Spinal cord (tissue), 10 donors: ENCODE measurements around the gene UTP11. TPM values are rescaled to one million over a fixed set of nuclear protein-coding genes. Genes with fewer than 3 reads are reported as not detected.

Experiments used
- DNase-seq, 6 donors: peaks; one replicate each; pipeline versions ENCODE4 v3.0.0 to v3.0.0-alpha.2; 2013 to 2015; ENCODE audit warnings: low spot score in 6 of 6, low read depth in 4 of 6
- H3K27ac ChIP-seq: one replicate; pipeline ENCODE4 v1.5.1; 2013; ENCODE audit warnings: low read depth, low read length, control low read depth
- H3K27me3 ChIP-seq: one replicate; pipeline ENCODE4 v1.6.1; 2013; ENCODE audit warnings: low read length; ENCODE audit not compliant: control insufficient read depth, insufficient read depth
- H3K36me3 ChIP-seq: one replicate; pipeline ENCODE4 v1.6.1; 2013; ENCODE audit warnings: low read length; ENCODE audit not compliant: control insufficient read depth, insufficient read depth
- H3K4me1 ChIP-seq: one replicate; pipeline ENCODE4 v1.6.1; 2013; ENCODE audit warnings: low read length; ENCODE audit not compliant: control insufficient read depth, insufficient read depth
- H3K4me3 ChIP-seq: one replicate; pipeline ENCODE4 v1.5.1; 2013; ENCODE audit warnings: low read depth, low read length, control low read depth
- H3K9me3 ChIP-seq: one replicate; pipeline ENCODE4 v1.6.1; 2013; ENCODE audit warnings: low read length; ENCODE audit not compliant: control insufficient read depth, insufficient read depth
- WGBS: methylation state at CpG from one replicate; pipeline ENCODE4 v1.1.5; 2013; ENCODE audit warnings: missing lambda C conversion rate; ENCODE audit not compliant: insufficient coverage; 5-methylcytosine and 5-hydroxymethylcytosine counted together
- polyA plus RNA-seq, 2 donors: library from polyadenylated mRNA; unstranded; fragments of 120-200 nt; gene quantifications; one replicate each; pipeline ENCODE4 v1.2.1, GENCODE V29; 2013; ENCODE audit not compliant: insufficient read length in 2 of 2
- total RNA-seq, 2 donors: library from RNA; depleted of rRNA in 1 of 2; stranded (reverse); fragments of 120-200 nt in 1 of 2; fragments of >200 nt in 1 of 2; gene quantifications; one replicate each; pipeline versions ENCODE4 v1.2.3 to v1.2.4, GENCODE V29; 2013 to 2014
- donor health status: healthy.

UTP11 gene
- total and polyA plus RNA-seq, 4 donors, result 30.6 to 46.6 (median 41.6) TPM

DNA sequence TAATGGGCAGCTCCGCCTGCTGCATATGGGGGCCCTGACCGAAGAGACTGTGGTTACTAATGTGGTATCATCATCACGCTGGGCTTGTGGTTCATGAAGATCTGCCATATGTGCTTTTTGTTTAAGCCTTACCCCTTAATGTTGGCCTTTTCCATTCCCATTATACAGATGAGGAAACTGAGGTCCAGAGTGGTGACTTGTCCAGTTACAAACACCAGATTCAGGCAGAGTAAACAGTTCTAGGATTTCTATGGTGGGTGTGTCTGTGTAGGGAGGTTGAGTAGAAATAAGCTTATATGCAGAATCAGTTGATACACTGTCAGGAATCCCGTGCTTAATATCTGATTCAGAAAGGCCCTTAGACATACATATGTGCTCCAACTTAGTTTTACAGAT is 691 bp downstream of the UTP11 start:
- peaks cover 20% of the 10 kb centered on the region for H3K4me1 ChIP-seq
- 5% methylated on average over 2 of the region's 4 CpGs for WGBS
- peak overlapping the region; percentile 83 for H3K4me3 ChIP-seq
- H3K9me3 ChIP-seq, result no peaks in the 10 kb centered on the region
- no peaks in the 10 kb centered on the region for H3K27me3 ChIP-seq
- peaks cover 8% of the 10 kb centered on the region for H3K36me3 ChIP-seq
- H3K27ac ChIP-seq, result peak overlapping the region; percentile 94
- no peak for DNase-seq

GRCh38 chr1:38014171-38014570 is 1.6 kb downstream of the UTP11 start:
- H3K27me3 ChIP-seq, result no peaks in the 10 kb centered on the region
- H3K9me3 ChIP-seq, result no peaks in the 10 kb centered on the region
- no peak for DNase-seq
- peaks cover 8% of the 10 kb centered on the region for H3K36me3 ChIP-seq
- H3K4me3 ChIP-seq, result no peak overlapping the region
- WGBS, result no CpG with 5 or more reads among the region's 4 CpGs
- H3K27ac ChIP-seq, result no peak overlapping the region
- peaks cover 20% of the 10 kb centered on the region for H3K4me1 ChIP-seq

- Histone ChIP-seq H3K27ac (no peak overlapping the region), H3K4me3 (no peak overlapping the region)
Measured at GRCh38 chr1:38014724-38015424, 2.3 kb downstream of the UTP11 start.

DNA sequence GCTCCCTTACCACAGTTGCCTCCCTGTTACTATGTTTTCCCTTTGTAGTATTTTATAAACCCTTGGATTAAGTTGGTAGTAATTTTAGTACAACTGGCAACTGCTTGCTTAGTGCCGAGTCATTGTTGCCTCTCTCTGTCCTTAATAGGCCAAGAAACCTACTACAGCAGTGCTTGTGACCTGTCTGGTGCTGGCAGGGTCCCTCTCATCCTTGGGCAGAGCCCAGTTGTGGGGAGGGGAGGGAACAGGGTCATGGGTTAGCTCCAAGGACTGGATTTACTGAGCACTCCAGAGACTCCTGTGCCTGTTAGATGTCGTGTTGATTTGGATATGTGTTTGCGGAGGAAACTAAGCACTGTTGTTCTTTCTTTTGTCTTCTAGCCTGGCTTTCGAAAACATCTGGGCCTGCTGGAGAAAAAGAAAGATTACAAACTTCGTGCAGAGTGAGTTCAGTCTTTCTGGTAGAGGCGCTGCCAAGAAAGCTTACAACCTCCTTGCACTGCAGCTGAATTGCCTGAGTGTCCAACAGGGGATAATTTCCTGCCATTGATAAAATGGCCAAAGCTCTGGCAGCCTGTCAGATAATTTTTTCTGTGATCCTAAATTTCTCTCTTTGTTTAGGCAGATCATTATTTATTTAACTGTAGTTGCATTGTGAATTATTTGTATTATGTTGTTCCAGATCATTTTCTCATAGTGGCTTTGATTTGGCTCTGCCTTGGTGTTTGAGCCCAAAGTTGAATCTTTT is 3.6 kb downstream of the UTP11 start:
- peak overlapping the region; percentile 85 for H3K27ac ChIP-seq
- DNase-seq, result peak in 1 of 6 donors; percentile 55

More at GRCh38 chr1:38014724-38015424, 2.3 kb downstream of the UTP11 start:
- no peak for DNase-seq
- peaks cover 20% of the 10 kb centered on the region for H3K4me1 ChIP-seq
- peaks cover 13% of the 10 kb centered on the region for H3K36me3 ChIP-seq
- H3K27me3 ChIP-seq, result no peaks in the 10 kb centered on the region
- H3K9me3 ChIP-seq, result no peaks in the 10 kb centered on the region
- 93% methylated on average over 5 of the region's 11 CpGs for WGBS

GRCh38 chr1:38018864-38019343 is 6.4 kb downstream of the UTP11 start:
- peaks cover 27% of the 10 kb centered on the region for H3K36me3 ChIP-seq
- 77% methylated on average over 5 of the region's 6 CpGs for WGBS
- peaks cover 9% of the 10 kb centered on the region for H3K4me1 ChIP-seq
- no peaks in the 10 kb centered on the region for H3K9me3 ChIP-seq
- DNase-seq, result peak in 1 of 6 donors; percentile 66
- no peak overlapping the region for H3K4me3 ChIP-seq
- no peaks in the 10 kb centered on the region for H3K27me3 ChIP-seq
- H3K27ac ChIP-seq, result no peak overlapping the region

More for the DNA sequence above, 3.6 kb downstream of the UTP11 start:
- no peaks in the 10 kb centered on the region for H3K27me3 ChIP-seq
- H3K4me1 ChIP-seq, result peaks cover 20% of the 10 kb centered on the region
- 65% methylated on average over 5 of the region's 6 CpGs for WGBS
- H3K9me3 ChIP-seq, result no peaks in the 10 kb centered on the region
- peaks cover 19% of the 10 kb centered on the region for H3K36me3 ChIP-seq
- no peak overlapping the region for H3K4me3 ChIP-seq

GRCh38 chr1:38020396-38020795 is 7.9 kb downstream of the UTP11 start:
- peak in 1 of 6 donors; percentile 60 for DNase-seq
- Histone ChIP-seq H3K4me3 (no peak overlapping the region), H3K4me1 (no peaks in the 10 kb centered on the region), H3K9me3 (no peaks in the 10 kb centered on the region), H3K27me3 (no peaks in the 10 kb centered on the region), H3K27ac (no peak overlapping the region), H3K36me3 (peaks cover 40% of the 10 kb centered on the region)
- WGBS, result 86% methylated on average over 1 of the region's 2 CpGs

DNA sequence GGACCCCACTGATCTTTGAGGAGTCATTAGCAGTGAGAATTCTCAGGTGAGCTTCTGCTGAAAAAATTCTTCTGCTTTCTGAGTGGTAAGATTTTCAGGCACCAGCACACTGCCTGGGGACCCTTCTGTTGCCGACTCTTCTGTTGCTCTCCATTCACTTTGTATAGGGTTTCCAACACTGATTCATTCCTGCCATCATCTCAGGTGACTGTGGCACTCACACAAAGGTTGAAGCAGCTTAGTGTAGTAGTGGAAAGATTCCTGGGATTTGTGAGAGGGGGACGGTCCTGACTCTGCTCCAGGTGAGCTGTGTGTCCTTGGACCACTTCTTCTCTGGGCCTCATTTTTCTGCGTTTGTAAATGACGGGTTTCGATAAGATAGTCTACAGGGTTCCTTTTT is 9.4 kb downstream of the UTP11 start:
- H3K36me3 ChIP-seq, result peaks cover 49% of the 10 kb centered on the region
- no peaks in the 10 kb centered on the region for H3K4me1 ChIP-seq
- no peak overlapping the region for H3K27ac ChIP-seq
- no peak for DNase-seq
- H3K4me3 ChIP-seq, result no peak overlapping the region
- 100% methylated on average over 1 of the region's 5 CpGs for WGBS
- no peaks in the 10 kb centered on the region for H3K27me3 ChIP-seq
- H3K9me3 ChIP-seq, result no peaks in the 10 kb centered on the region

- H3K27me3 ChIP-seq, result no peaks in the 10 kb centered on the region
- WGBS, result 80% methylated on average over 1 of the region's 3 CpGs
- H3K4me3 ChIP-seq, result no peak overlapping the region
- peaks cover 46% of the 10 kb centered on the region for H3K36me3 ChIP-seq
- H3K4me1 ChIP-seq, result no peaks in the 10 kb centered on the region
- no peak for DNase-seq
- no peaks in the 10 kb centered on the region for H3K9me3 ChIP-seq
- H3K27ac ChIP-seq, result no peak overlapping the region
Measured at GRCh38 chr1:38022810-38023209, 10.3 kb downstream of the UTP11 start.

- DNase-seq, result no peak
- Histone ChIP-seq H3K27me3 (no peaks in the 10 kb centered on the region), H3K27ac (no peak overlapping the region), H3K36me3 (peaks cover 36% of the 10 kb centered on the region), H3K4me1 (peaks cover 22% of the 10 kb centered on the region), H3K9me3 (no peaks in the 10 kb centered on the region), H3K4me3 (no peak overlapping the region)
- WGBS, result 100% methylated on average over 2 of the region's 2 CpGs
Measured at GRCh38 chr1:38025233-38025632, 12.7 kb downstream of the UTP11 start.
